ENCODE data around the gene ZNF469.

- TF ChIP-seq ATF2 (CRISPR knock-in tag; IDR thresholded peaks at IDR 0.05): no peak
- TF ChIP-seq ZNF770 (CRISPR knock-in tag; IDR thresholded peaks at IDR 0.05): no peak
- TF ChIP-seq CTCF (CRISPR knock-in tag; IDR thresholded peaks at IDR 0.05): no peak
- no peak for TF ChIP-seq ZNF281 (CRISPR knock-in tag; IDR thresholded peaks at IDR 0.05; ENCODE audit: borderline replicate concordance)
These were observed 30.2 kb upstream of the ZNF469 start for GRCh38 chr16:88352261-88353200.
